BLaER1 treated with 17β-estradiol and CSF1 and Interleukin-3, amounts not matched to agents 10 nM and 100 nM (cell line): ENCODE results near the gene ZNF366.

ENCODE experiments used
- H3K27ac ChIP-seq, 11 experiments: shearing (Covaris generic); formaldehyde crosslinking; 2 replicates each; pipeline ENCODE4 v1.8.1; 2022
- H3K27me3 ChIP-seq, 11 experiments: shearing (Covaris generic); formaldehyde crosslinking; 2 replicates each; pipeline ENCODE4 v1.8.1; 2022
- H3K36me3 ChIP-seq, 11 experiments: shearing (Covaris generic); formaldehyde crosslinking; 2 replicates each; pipeline ENCODE4 v1.8.1; 2022
- H3K4me1 ChIP-seq, 10 experiments: shearing (Covaris generic); formaldehyde crosslinking; 2 replicates each; pipeline ENCODE4 v1.8.1; 2022
- H3K4me2 ChIP-seq, 11 experiments: shearing (Covaris generic); formaldehyde crosslinking; 2 replicates each; pipeline ENCODE4 v1.8.1; 2022
- H3K4me3 ChIP-seq, 10 experiments: shearing (Covaris generic); formaldehyde crosslinking; 2 replicates each; pipeline ENCODE4 v1.8.1; 2022
- H3K9ac ChIP-seq, 11 experiments: shearing (Covaris generic); formaldehyde crosslinking; 2 replicates each; pipeline ENCODE4 v1.8.1; 2022
- H3K9me3 ChIP-seq, 11 experiments: shearing (Covaris generic); formaldehyde crosslinking; replicated peaks in 1 of 11; 2 replicates each; pipeline ENCODE4 v1.8.1; 2022
- H4K20me1 ChIP-seq, 11 experiments: shearing (Covaris generic); formaldehyde crosslinking; 2 replicates each; pipeline ENCODE4 v1.8.1; 2022
- Cebpa-rat ChIP-seq, 11 experiments: shearing (Covaris generic); IDR thresholded peaks; 2 replicates each; pipeline ENCODE4 v1.8.1; 2022

Gene ZNF366

DNA sequence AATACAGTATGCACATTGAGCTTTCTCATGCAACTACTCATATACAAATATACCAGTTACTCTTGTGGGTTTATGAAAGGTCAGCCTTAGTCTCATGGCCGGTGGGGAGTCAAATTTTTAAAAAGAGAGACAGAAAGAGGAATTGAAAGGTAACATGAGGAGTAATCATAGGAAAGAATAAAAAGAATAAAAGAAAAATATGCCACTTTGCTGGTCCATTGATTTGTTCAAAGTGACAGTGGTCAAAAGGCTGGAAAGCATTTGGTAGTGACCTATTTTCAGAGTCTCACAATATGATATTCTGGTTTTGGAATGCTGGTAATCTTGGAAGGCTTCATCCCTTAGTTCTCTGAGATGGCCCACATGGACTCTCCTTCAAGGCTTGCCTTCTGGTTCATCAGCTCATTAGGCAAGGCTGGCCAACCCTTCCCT is 67.0 kb downstream of the ZNF366 start:
- H3K36me3 ChIP-seq: no peaks in the 10 kb centered on the region
- no peak overlapping the region for H3K4me3 ChIP-seq
- H3K27me3 ChIP-seq: no peaks in the 10 kb centered on the region
- no peaks in the 10 kb centered on the region for H3K4me1 ChIP-seq
- no peak overlapping the region for H3K27ac ChIP-seq
- H3K4me2 ChIP-seq: no peak overlapping the region
- H3K9ac ChIP-seq: no peak overlapping the region
- no peak for TF ChIP-seq Cebpa-rat (IDR thresholded peaks at IDR 0.05)
- H3K9me3 ChIP-seq: no peaks in the 10 kb centered on the region
- no peaks in the 10 kb centered on the region for H4K20me1 ChIP-seq

DNA sequence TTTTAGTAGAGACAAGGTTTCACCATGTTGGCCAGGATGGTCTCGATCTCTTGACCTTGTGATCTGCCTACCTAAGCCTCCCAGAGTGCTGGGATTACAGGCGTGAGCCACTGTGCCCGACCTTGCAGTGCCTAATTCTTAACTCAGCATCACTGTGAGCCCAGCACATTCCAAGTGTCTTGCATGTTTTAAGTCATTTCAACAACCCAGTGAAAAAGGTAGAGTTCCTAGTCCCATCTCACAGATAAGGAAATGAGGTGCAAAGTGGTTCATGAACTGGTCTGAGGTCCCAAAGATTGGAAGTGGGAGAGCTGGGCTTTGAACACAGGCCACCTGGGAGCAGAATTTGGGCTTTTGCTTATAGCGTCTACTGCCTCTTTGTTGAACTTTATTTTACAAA is 68.0 kb downstream of the ZNF366 start:
- no peaks in the 10 kb centered on the region for H3K27me3 ChIP-seq
- no peak overlapping the region for H3K9ac ChIP-seq
- H3K9me3 ChIP-seq: no peaks in the 10 kb centered on the region
- H3K4me2 ChIP-seq: no peak overlapping the region
- no peak overlapping the region for H3K27ac ChIP-seq
- no peaks in the 10 kb centered on the region for H3K36me3 ChIP-seq
- no peaks in the 10 kb centered on the region for H4K20me1 ChIP-seq
- H3K4me3 ChIP-seq: no peak overlapping the region
- no peak for TF ChIP-seq Cebpa-rat (IDR thresholded peaks at IDR 0.05)
- peaks cover 0 to 8% (median 6%) of the 10 kb centered on the region in 10 experiments; a peak in 18 of 20 replicates for H3K4me1 ChIP-seq

DNA sequence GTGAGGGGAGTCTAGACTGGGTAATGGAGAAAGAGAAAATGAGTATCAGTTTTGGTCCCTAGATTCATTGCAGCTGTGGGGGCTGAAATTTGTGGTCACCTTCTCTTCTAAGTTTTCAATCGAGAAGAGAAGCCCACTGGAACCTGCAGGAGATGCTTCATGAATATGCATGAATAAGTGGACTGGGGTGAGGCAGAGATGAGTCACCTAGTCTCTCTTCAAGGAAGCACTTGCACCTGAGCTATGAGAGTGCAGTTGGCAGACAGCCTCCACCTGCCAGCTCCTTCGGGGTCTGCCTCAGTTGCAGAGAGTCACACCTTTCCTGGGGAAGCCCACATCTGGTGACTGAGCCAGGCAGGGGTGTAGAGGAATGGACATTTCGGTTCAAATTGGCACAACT is 69.1 kb downstream of the ZNF366 start:
- Histone ChIP-seq H3K4me1 (peaks cover 0 to 13% (median 10%) of the 10 kb centered on the region in 10 experiments; a peak in 19 of 20 replicates), H3K4me3 (no peak overlapping the region), H4K20me1 (no peaks in the 10 kb centered on the region), H3K27ac (no peak overlapping the region), H3K9ac (no peak overlapping the region), H3K27me3 (no peaks in the 10 kb centered on the region), H3K36me3 (no peaks in the 10 kb centered on the region), H3K4me2 (no peak overlapping the region), H3K9me3 (no peaks in the 10 kb centered on the region)
- no peak for TF ChIP-seq Cebpa-rat (IDR thresholded peaks at IDR 0.05)

GRCh38 chr5:72436796-72437471 is 70.3 kb downstream of the ZNF366 start:
- H4K20me1 ChIP-seq: no peaks in the 10 kb centered on the region
- H3K36me3 ChIP-seq: no peaks in the 10 kb centered on the region
- H3K27ac ChIP-seq: no peak overlapping the region
- H3K4me2 ChIP-seq: no peak overlapping the region
- no peaks in the 10 kb centered on the region for H3K9me3 ChIP-seq
- H3K9ac ChIP-seq: no peak overlapping the region
- no peak overlapping the region for H3K4me3 ChIP-seq
- TF ChIP-seq Cebpa-rat (IDR thresholded peaks at IDR 0.05): no peak
- peaks cover 0 to 13% (median 10%) of the 10 kb centered on the region in 10 experiments; a peak in 19 of 20 replicates for H3K4me1 ChIP-seq
- no peaks in the 10 kb centered on the region for H3K27me3 ChIP-seq

- H3K27ac ChIP-seq: no peak overlapping the region
- H4K20me1 ChIP-seq: no peaks in the 10 kb centered on the region
- H3K9me3 ChIP-seq: no peaks in the 10 kb centered on the region
Observed at GRCh38 chr5:72434781-72435437, 72.3 kb downstream of the ZNF366 start.

DNA sequence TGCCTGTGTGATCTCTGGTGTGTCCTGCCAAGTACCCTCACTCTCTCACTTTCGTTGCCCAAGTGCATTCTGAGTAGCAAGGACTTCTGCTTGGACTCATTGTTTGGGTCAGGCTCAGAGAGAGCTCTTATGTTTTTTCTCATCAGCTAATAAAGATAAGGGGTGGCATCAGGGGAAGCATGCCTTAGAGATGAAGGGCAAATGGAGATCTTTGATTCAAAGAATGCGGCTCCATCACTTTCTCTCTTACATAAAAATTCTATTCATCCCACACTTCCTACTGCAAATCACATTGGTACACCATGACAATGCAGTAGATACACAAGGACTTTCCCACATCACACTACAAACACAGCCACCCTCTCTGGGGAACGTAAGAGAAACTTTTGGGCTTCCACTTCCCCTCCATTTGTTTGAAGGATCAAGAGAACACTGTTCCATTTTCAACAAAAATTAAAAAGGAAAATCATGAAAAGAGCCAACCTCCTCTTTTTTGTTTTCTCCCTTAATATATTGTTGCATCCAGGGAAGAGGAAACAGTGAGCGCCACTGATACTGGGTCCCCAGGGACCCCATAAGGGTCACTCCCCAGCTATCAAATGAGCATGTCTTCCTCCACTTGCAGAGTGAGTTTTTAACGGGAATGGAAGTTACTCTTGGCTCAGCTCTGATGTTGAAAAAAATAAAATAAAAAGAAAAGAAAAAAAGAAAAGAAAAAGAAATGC is 73.0 kb downstream of the ZNF366 start:
- no peak for TF ChIP-seq Cebpa-rat (IDR thresholded peaks at IDR 0.05)
- peaks cover 0 to 13% (median 10%) of the 10 kb centered on the region in 10 experiments; a peak in 19 of 20 replicates for H3K4me1 ChIP-seq
- H3K4me2 ChIP-seq: peak overlapping the region in 10 of 11 experiments; percentile 30 to 68 (median 56); a peak in 18 of 22 replicates
- H3K4me3 ChIP-seq: no peak overlapping the region
- H3K27me3 ChIP-seq: no peaks in the 10 kb centered on the region
- H3K9me3 ChIP-seq: no peaks in the 10 kb centered on the region
- no peaks in the 10 kb centered on the region for H3K36me3 ChIP-seq
- H3K27ac ChIP-seq: no peak overlapping the region
- no peaks in the 10 kb centered on the region for H4K20me1 ChIP-seq
- no peak overlapping the region for H3K9ac ChIP-seq

More at GRCh38 chr5:72434781-72435437, 72.3 kb downstream of the ZNF366 start:
- H3K27me3 ChIP-seq: no peaks in the 10 kb centered on the region
- peak overlapping the region in 10 of 11 experiments; percentile 30 to 68 (median 56); a peak in 16 of 22 replicates for H3K4me2 ChIP-seq
- H3K4me1 ChIP-seq: peaks cover 0 to 13% (median 10%) of the 10 kb centered on the region in 10 experiments; a peak in 19 of 20 replicates
- no peaks in the 10 kb centered on the region for H3K36me3 ChIP-seq
- TF ChIP-seq Cebpa-rat (IDR thresholded peaks at IDR 0.05): no peak
- H3K9ac ChIP-seq: no peak overlapping the region
- no peak overlapping the region for H3K4me3 ChIP-seq

DNA sequence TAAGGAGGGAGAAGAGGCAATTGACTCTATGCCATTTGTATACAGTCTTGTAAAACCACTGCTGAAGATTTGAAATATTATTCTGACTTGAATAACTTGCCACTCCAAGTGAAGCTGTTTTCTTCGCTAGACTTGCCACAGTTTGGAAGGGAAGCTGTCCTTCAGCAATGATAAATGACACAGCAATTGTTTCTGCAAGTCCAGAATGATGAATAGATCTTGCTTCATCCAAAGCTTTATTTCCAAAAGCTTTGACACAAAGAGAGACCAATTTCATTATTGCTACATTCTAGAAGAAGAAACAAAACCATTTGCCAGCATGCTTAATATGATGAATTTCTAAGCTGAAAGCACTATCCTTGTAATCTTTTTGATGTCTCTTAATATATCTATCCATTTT is 73.7 kb downstream of the ZNF366 start:
- Histone ChIP-seq H3K4me1 (peaks cover 0 to 13% (median 10%) of the 10 kb centered on the region in 10 experiments; a peak in 19 of 20 replicates), H3K27me3 (no peaks in the 10 kb centered on the region), H4K20me1 (no peaks in the 10 kb centered on the region), H3K9me3 (no peaks in the 10 kb centered on the region), H3K9ac (no peak overlapping the region), H3K36me3 (no peaks in the 10 kb centered on the region), H3K4me2 (peak overlapping the region in 2 of 11 experiments; percentile 56 to 57; a peak in 2 of 22 replicates), H3K27ac (no peak overlapping the region), H3K4me3 (no peak overlapping the region)
- no peak for TF ChIP-seq Cebpa-rat (IDR thresholded peaks at IDR 0.05)

- H3K4me2 ChIP-seq: no peak overlapping the region
- H3K4me3 ChIP-seq: no peak overlapping the region
- H3K27me3 ChIP-seq: no peaks in the 10 kb centered on the region
- no peak for TF ChIP-seq Cebpa-rat (IDR thresholded peaks at IDR 0.05)
- H3K36me3 ChIP-seq: no peaks in the 10 kb centered on the region
- no peaks in the 10 kb centered on the region; a peak in 1 of 20 replicates for H3K4me1 ChIP-seq
- no peaks in the 10 kb centered on the region for H3K9me3 ChIP-seq
- H3K9ac ChIP-seq: no peak overlapping the region
- no peak overlapping the region for H3K27ac ChIP-seq
- no peaks in the 10 kb centered on the region for H4K20me1 ChIP-seq
Observed at GRCh38 chr5:72428669-72429068, 78.5 kb downstream of the ZNF366 start.
